Brain microvascular endothelial cell (primary cell): ENCODE results near the gene GMDS.

Source experiments
- DNase-seq: peaks from one replicate; pipeline ENCODE4 v3.0.0-alpha.2; 2020
- H3K27ac ChIP-seq: fragments of 250-450 bp; sonication (Bioruptor Pico); 2 replicates; pipeline ENCODE4 v1.5.1; 2020; ENCODE audit warnings: mild to moderate bottlenecking, moderate library complexity
- H3K27me3 ChIP-seq: fragments of 250-450 bp; sonication (Bioruptor Pico); replicated peaks from 2 replicates; pipeline ENCODE4 v1.5.1; 2020; ENCODE audit warnings: mild to moderate bottlenecking
- H3K36me3 ChIP-seq: fragments of 250-450 bp; sonication (Bioruptor Pico); replicated peaks from 2 replicates; pipeline ENCODE4 v1.5.1; 2020; ENCODE audit warnings: mild to moderate bottlenecking
- H3K4me3 ChIP-seq: 2 replicates; pipeline ENCODE4 v1.5.1; 2011; ENCODE audit warnings: low read depth, mild to moderate bottlenecking, control low read depth, low read length, moderate library complexity
- in situ Hi-C: cut with HindIII; loops from 2 replicates; pipeline ENCODE4 v1.10.0; 2017; ENCODE audit warnings: low sequenced_read_pairs, low pct_ligation_motif_present
- TF ChIP-seq, protein P1 (sequence below): IDR thresholded peaks from 2 replicates; pipeline ENCODE4 v1.5.1; 2011; ENCODE audit warnings: low read depth, mild to moderate bottlenecking, moderate library complexity, low read length, control low read depth, inconsistent platforms; ENCODE audit errors: missing control alignments

The GMDS gene

DNA sequence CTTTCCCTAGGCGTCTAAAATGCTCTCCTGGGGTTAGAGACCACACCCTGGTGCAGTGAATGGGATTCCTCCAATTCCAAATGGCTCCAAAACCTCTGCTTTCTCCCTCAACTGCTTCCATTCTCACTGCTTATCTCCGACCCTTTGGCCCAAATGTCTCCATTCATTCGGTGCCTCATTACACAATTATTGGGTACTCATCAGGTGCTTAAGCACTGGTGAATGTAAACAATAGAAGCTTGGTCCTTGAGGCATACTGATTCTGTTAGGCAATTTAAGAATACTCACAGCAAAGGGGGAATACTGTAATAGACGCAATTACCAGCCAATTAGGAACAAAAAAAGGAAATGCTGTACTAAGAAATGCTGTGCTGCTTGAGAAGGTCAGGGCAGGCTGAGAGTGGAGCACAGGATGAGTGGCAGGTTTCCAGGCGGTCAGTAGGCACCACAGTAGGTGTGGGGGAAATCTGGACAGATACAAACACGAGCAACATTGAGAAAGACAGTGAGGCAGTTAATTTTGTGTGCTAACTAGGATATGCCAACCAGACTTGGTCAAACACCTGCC lies 23.0 kb downstream of the GMDS start:
- Histone ChIP-seq H3K36me3 (no peaks in the 10 kb centered on the region), H3K4me3 (peak overlapping the region; percentile 38), H3K27me3 (no peaks in the 10 kb centered on the region), H3K27ac (no peak overlapping the region)
- no peak for DNase-seq
- in situ Hi-C loops: no loop called here
- TF ChIP-seq, protein P1, sequence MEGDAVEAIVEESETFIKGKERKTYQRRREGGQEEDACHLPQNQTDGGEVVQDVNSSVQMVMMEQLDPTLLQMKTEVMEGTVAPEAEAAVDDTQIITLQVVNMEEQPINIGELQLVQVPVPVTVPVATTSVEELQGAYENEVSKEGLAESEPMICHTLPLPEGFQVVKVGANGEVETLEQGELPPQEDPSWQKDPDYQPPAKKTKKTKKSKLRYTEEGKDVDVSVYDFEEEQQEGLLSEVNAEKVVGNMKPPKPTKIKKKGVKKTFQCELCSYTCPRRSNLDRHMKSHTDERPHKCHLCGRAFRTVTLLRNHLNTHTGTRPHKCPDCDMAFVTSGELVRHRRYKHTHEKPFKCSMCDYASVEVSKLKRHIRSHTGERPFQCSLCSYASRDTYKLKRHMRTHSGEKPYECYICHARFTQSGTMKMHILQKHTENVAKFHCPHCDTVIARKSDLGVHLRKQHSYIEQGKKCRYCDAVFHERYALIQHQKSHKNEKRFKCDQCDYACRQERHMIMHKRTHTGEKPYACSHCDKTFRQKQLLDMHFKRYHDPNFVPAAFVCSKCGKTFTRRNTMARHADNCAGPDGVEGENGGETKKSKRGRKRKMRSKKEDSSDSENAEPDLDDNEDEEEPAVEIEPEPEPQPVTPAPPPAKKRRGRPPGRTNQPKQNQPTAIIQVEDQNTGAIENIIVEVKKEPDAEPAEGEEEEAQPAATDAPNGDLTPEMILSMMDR: no peak

DNA sequence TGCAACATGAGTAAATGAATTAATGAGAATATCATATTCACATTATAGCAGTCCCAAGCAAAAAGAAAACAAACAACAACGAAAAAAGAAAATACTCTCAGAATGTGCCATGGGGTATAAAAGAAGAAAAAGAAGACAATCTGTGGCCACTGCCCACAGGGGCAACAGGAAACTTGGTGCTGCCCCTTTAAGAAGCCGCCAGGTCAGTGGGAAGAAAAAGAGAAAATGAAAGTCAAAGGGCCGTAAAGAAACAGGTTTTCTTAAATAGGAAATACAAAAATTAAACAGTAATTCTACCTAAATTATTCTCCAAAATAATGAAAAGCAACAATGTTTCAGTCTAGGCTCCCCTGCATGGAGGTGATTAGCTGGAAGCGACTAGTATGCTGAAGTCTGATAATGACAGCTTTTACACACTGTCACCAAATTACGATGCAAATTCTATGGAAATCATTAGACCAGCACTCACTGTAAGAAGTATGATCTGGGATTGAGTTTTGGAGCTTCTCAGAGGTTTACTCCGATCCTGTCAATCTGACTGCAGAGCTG lies 23.6 kb downstream of the GMDS start:
- Histone ChIP-seq H3K36me3 (no peaks in the 10 kb centered on the region), H3K27ac (no peak overlapping the region), H3K27me3 (no peaks in the 10 kb centered on the region), H3K4me3 (peak overlapping the region; percentile 38)
- in situ Hi-C loops: no loop called here
- TF ChIP-seq, protein P1: no peak
- DNase-seq: no peak

DNA sequence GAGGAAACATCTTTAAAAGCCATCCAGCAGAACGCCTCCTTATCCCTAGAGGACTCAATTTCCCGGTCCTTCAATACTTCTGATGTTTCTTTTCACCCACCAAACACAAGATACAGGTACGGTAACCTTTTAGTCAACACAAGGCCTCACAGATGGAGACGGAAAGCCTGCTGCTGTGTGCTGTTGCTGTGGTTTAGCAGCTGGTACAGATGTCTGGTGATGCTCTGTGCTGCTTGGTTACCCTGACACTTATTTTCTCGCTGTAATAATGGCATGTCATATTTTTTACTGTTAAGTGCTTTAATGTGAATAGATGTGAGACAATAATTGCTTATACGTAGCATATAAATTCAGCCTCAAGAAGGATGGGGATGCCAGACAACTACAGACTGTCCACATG lies 25.3 kb downstream of the GMDS start:
- DNase-seq: no peak
- Histone ChIP-seq H3K36me3 (no peaks in the 10 kb centered on the region), H3K27me3 (no peaks in the 10 kb centered on the region), H3K27ac (no peak overlapping the region), H3K4me3 (no peak overlapping the region)
- in situ Hi-C loops: no loop called here
- TF ChIP-seq, protein P1: no peak

DNA sequence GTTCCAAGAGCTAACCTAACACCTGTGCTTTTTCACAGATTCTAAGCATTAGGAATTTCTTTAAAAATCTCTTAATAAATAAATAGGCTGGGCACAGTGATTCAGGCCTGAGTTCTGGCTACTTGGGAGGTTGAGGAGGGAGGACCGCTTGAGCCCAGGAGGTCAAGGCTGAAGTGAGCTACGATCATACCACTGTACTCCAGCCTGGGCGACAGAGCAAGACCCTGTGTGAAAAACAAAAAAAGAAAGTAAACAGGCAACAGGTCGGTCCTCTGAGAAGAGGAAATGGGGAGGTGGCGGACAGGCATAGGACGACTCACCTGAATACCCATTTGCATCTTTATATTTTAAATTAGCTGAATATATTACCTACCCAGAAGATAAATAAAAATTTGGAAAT lies 26.5 kb downstream of the GMDS start:
- Histone ChIP-seq H3K4me3 (no peak overlapping the region), H3K27me3 (no peaks in the 10 kb centered on the region), H3K27ac (no peak overlapping the region), H3K36me3 (no peaks in the 10 kb centered on the region)
- TF ChIP-seq, protein P1: no peak
- no peak for DNase-seq
- in situ Hi-C loops: no loop called here

DNA sequence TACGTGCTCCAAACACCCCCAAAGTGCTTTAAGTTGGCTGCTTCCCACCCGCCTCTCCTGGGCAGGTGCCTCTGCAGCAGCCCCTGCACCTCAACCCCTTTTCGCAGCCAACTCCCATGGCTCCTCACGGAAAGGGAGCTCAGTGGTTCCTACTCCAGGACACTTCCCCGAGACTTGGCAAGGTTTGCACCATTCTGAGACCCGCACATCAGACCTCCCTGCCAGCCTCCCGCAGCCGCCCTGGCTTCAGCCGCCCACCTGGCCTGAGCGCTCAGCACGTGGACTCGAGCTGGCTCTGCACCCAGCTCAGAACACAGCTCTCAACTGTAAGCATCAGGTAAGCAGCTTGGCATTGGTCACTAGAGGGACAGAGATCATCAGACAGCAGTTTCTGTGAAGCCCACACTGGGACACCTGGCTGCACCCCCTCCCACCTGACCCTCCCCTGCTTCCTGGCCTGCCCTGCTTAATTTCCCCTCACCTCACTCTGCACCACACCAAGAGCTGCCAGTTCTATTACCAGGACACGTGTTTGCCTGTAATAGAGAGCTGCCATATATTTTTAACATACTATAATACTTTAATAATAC lies 28.5 kb downstream of the GMDS start:
- Histone ChIP-seq H3K36me3 (no peaks in the 10 kb centered on the region), H3K27me3 (no peaks in the 10 kb centered on the region), H3K27ac (no peak overlapping the region), H3K4me3 (no peak overlapping the region)
- DNase-seq: no peak
- TF ChIP-seq, protein P1: no peak
- in situ Hi-C loops: no loop called here

DNA sequence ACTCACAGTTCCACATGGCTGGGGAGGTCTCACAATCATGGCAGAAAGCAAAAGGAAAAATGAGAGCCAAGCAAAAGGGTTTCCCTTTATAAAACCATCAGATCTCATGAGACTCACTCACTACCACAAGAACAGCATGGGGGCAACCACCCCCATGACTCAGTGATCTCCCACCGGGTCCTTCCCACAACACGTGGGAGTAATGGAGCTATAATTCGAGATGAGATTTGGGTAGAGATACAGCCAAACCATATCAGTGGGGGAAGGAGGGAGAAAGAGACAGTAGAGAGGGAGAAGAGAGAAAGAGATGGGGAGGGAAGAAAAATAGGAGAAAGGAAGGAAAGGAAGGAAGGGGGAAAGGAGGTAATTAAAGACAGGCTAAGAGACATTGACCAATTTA lies 30.1 kb downstream of the GMDS start:
- in situ Hi-C loops: no loop called here
- DNase-seq: peak; percentile 81
- H3K4me3 ChIP-seq: no peak overlapping the region
- no peaks in the 10 kb centered on the region for H3K36me3 ChIP-seq
- TF ChIP-seq, protein P1: no peak
- H3K27ac ChIP-seq: no peak overlapping the region
- no peaks in the 10 kb centered on the region for H3K27me3 ChIP-seq
